WI38 (cell line): ENCODE data around the gene BCAS3.

Experiments used
- H3K4me3 ChIP-seq: 2 replicates; pipeline ENCODE4 v1.5.1; 2011; ENCODE audit warnings: low read depth, mild to moderate bottlenecking, control low read depth, low read length
- TF ChIP-seq, protein P1 (sequence below): IDR thresholded peaks from 2 replicates; pipeline ENCODE4 v1.5.1; 2012; ENCODE audit warnings: low read depth, mild to moderate bottlenecking, control low read depth, low read length

BCAS3 gene

DNA sequence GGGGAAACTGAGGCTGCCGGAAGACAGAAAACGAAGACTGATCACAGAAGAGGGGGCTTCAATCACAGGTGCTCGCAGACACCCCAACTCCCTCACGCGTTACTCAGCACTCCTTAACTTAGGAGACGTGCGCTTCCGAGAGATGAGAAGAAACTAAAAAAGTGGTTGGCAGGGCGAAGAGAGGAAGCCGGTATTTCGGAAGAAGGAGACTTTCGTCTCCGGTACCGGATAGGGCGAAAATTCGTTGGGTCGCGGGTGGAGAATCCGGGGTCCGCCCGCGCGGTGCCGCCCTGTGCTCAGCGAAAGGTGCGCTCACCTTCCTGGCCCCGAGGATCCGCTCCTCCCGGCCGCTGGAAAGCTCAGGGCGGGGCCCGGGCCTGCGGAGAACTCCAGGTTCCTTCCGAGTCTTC is 721.1 kb downstream of the BCAS3 start:
- TF ChIP-seq, protein P1, sequence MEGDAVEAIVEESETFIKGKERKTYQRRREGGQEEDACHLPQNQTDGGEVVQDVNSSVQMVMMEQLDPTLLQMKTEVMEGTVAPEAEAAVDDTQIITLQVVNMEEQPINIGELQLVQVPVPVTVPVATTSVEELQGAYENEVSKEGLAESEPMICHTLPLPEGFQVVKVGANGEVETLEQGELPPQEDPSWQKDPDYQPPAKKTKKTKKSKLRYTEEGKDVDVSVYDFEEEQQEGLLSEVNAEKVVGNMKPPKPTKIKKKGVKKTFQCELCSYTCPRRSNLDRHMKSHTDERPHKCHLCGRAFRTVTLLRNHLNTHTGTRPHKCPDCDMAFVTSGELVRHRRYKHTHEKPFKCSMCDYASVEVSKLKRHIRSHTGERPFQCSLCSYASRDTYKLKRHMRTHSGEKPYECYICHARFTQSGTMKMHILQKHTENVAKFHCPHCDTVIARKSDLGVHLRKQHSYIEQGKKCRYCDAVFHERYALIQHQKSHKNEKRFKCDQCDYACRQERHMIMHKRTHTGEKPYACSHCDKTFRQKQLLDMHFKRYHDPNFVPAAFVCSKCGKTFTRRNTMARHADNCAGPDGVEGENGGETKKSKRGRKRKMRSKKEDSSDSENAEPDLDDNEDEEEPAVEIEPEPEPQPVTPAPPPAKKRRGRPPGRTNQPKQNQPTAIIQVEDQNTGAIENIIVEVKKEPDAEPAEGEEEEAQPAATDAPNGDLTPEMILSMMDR = no peak
- H3K4me3 ChIP-seq = peak overlapping the region; percentile 85

DNA sequence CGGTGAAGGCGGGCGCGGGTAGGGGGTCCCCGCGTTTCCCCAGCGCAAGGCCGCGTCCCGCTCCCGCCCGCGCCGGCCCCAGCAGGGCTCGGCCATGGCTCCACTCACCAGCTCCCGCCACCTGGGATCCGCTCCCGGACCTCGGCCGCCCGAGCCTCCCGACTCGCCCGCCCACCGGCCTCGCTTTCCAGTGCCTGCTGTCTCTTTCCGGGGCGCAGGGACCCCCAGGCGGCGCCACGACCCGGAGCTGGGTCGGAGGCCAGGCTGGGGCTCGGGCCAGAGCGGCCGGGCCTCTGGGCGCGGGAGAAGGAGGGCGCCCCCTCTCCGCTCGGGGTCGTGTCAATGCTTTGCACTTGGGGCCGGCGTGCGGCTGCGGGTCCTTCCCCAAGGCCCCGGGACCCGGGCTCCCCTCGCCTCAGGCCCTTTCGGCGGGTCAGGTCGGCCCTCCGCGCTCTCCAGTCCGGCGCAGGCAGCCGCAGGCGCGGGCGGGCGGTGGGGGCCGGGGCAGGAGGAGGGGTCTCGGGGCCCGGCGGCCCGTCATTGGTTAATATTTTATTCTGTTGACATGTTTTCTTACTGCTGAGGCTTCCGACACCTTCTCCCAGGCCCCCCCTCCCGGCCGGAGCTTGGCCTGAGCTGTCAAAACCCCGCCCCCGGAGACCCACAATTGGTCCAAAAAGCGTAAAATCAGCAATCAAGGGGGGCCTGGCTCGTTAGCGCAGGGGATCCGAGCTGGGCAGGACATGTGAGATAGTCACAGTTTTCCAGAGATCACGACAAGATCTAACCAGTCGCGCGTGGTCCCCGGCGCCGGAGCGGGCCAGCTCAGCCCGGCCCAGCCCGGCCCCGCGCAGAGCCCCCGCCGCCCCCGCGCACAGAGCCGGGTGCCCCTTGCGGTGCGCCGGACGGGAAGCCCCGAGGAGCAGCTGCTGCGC is 721.7 kb downstream of the BCAS3 start, which contains the start of gene TBX2:
Gene TBX2, plus strand, starts transcription at position 713 of the 935 bp plus-strand sequence. CDS start 334 bp downstream, outside the sequence.
- H3K4me3 ChIP-seq = peak within 1 kb of the TSS; percentile 98
- TF ChIP-seq, protein P1 = no peak

DNA sequence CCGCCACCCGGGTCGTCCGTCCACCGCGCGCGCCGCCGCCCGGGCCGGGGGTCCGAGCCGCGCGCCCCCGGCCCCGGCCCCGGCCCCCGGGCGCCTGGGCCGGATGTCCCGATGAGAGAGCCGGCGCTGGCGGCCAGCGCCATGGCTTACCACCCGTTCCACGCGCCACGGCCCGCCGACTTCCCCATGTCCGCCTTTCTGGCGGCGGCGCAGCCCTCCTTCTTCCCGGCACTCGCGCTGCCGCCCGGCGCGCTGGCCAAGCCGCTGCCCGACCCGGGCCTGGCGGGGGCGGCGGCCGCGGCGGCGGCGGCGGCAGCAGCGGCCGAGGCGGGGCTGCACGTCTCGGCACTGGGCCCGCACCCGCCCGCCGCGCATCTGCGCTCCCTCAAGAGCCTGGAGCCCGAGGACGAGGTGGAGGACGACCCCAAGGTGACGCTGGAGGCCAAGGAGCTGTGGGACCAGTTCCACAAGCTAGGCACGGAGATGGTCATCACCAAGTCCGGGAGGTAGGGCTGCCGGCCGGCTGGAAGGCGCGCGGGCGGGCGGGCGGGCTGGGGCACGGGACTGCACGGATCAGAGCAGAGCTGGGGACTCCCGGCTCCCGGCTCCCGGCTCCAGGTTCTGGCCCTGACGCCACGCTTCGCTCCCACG is 722.5 kb downstream of the BCAS3 start:
- TF ChIP-seq, protein P1 = no peak
- H3K4me3 ChIP-seq = peak overlapping the region; percentile 98

DNA sequence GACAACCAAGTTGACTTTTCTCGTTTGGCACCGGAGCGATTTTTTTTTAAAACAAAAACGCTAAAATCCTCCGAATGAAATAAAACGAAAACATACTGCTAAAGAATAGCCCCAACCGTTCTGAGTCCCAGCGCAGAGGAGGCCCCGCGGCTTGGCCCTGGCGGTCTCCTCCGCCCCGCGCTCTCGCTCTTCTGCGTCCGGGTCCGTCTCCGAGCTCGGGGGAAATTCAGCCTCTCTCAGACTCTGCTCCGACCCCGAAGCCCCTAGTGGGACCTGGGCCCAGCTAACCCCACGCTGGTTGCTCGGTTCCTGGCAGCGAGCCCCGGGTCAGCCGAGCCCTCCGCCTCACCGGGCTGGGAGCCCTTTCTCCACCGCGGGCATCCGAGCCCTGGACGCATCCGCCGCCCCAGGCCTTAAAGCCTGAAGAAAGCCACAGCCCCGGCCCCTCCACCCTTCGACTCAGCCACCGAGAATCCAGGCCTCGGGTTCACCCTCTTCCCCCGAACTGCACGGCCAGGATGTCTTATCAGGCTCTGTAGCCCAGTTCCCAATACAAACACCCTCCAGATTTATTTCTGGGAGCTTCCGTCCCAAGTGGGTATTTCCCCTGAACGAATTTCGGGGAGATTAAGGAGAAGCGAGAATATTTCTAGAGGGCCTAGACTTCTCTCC is 723.2 kb downstream of the BCAS3 start:
- peak overlapping the region; percentile 98 for H3K4me3 ChIP-seq
- TF ChIP-seq, protein P1 = no peak

DNA sequence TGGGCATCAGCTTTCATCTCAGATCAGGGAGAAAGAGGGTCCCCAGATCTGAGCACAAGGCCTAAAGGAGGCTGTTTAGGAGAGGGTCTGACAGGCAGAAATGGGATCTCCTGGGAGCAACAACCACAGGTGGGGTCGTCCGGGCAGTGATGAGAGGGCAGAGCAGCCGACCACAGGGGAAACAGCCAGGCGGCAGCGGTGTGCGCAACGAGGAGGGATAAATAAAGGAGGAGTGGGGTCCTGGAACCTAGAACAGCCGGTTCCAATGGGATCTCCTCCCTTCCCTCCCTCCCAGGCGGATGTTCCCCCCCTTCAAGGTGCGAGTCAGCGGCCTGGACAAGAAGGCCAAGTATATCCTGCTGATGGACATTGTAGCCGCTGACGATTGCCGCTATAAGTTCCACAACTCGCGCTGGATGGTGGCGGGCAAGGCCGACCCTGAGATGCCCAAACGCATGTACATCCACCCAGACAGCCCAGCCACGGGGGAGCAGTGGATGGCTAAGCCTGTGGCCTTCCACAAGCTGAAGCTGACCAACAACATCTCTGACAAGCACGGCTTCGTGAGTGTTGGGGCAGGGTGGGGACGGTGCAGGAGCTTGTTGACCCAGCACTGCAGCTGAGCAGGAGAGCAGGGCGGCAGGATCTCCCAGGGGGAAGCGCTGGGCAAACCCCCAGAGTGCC is 723.9 kb downstream of the BCAS3 start:
- TF ChIP-seq, protein P1 = no peak
- peak overlapping the region; percentile 98 for H3K4me3 ChIP-seq

DNA sequence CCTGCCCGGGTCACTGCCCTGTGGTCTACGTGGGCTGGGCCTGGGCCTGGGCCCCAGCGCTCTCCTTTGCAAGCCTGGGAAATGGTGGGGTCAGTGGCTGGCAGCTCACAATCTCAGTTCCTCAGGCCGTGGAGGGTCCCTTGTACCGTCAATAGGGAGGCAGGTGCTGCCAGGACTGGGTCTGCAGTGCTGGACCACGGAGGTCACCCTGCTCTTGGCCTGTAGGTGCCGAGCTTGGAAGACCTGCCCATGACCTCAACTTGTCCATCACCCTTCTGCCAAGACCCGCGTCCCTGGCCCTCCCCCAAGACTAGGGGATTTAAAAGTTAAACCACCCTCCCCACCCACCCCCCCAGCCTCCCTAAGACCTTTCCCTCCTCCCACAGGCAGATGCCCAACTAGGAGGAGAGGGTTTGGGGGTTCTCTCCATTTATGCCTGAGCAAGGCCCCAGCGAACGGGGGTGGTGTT is 724.5 kb downstream of the BCAS3 start:
- TF ChIP-seq, protein P1 = no peak
- H3K4me3 ChIP-seq = peak overlapping the region; percentile 98
